Ishikawa (cell line): ENCODE data around the gene DHX32.

Experiments
- CEBPB ChIP-seq: IDR thresholded peaks from 2 replicates; pipeline ENCODE4 v1.6.1; 2012
- EP300 ChIP-seq: IDR thresholded peaks from 2 replicates; pipeline ENCODE4 v1.6.1; 2012; ENCODE audit warnings: borderline replicate concordance
- MAX ChIP-seq: IDR thresholded peaks from 2 replicates; pipeline ENCODE4 v1.6.1; 2012
- NFIC ChIP-seq: IDR thresholded peaks from 2 replicates; pipeline ENCODE4 v1.6.1; 2012
- RAD21 ChIP-seq: IDR thresholded peaks from 2 replicates; pipeline ENCODE4 v1.6.1; 2012; ENCODE audit warnings: low read depth
- REST ChIP-seq: IDR thresholded peaks from 2 replicates; pipeline ENCODE4 v1.6.1; 2012; ENCODE audit warnings: low read depth, mild to moderate bottlenecking
- TAF1 ChIP-seq: IDR thresholded peaks from 2 replicates; pipeline ENCODE4 v1.6.1; 2012; ENCODE audit warnings: low read depth, mild to moderate bottlenecking
- TEAD4 ChIP-seq: IDR thresholded peaks from 2 replicates; pipeline ENCODE4 v1.6.1; 2012
- YY1 ChIP-seq: IDR thresholded peaks from 2 replicates; pipeline ENCODE4 v1.6.1; 2012; ENCODE audit warnings: low read depth
- ZBTB7A ChIP-seq: IDR thresholded peaks from 2 replicates; pipeline ENCODE4 v1.6.1; 2012; ENCODE audit warnings: low read depth
- TF ChIP-seq, protein P1 (sequence below): IDR thresholded peaks from 2 replicates; pipeline ENCODE4 v1.6.1; 2012

GRCh38 chr10:125865120-125865519 is 16.0 kb downstream of the DHX32 start:
- TF ChIP-seq EP300 (no peak), RAD21 (no peak), YY1 (no peak), CEBPB (no peak), MAX (no peak), REST (no peak), TEAD4 (no peak), TAF1 (no peak), ZBTB7A (no peak), NFIC (no peak)
- TF ChIP-seq, protein P1, sequence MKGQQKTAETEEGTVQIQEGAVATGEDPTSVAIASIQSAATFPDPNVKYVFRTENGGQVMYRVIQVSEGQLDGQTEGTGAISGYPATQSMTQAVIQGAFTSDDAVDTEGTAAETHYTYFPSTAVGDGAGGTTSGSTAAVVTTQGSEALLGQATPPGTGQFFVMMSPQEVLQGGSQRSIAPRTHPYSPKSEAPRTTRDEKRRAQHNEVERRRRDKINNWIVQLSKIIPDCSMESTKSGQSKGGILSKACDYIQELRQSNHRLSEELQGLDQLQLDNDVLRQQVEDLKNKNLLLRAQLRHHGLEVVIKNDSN, result no peak
